Stimulated activated CD8-positive, alpha-beta memory T cell treated with anti-CD3 and anti-CD28 coated beads, Interleukin-4, amount 100 ng/mL, for 4 hours (primary cell): ENCODE results near the gene CDH4.

Experiments used
- DNase-seq, 2 donors: peaks; one replicate each; pipeline ENCODE4 v3.0.0-alpha.2; 2020; ENCODE audit warnings: low read depth in 2 of 2, low spot score in 1 of 2

Gene CDH4

GRCh38 chr20:61280217-61280980 is 28.3 kb downstream of the CDH4 start:
- DNase-seq: no peak

- no peak for DNase-seq
These were observed 29.3 kb downstream of the CDH4 start for GRCh38 chr20:61281286-61281795.

DNA sequence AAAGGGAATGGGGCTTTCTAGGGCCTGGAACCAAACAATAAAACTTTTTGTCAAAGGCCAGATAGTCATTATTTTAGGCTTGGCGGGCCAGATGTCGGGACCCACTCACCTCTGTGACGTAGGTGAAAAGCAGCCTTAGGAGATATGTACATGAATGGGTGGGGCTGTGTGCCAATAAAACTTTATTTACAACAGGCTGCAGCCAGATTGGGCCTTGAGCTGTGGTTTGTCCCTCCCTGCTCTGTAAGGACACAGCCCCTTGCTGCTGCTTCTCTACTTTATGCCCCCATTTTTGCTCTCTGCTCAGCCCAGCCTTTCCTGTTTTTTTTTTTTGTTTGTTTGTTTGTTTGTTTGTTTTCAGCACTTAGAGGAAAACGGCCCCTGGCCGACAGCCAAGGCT is 32.7 kb downstream of the CDH4 start:
- no peak for DNase-seq

DNA sequence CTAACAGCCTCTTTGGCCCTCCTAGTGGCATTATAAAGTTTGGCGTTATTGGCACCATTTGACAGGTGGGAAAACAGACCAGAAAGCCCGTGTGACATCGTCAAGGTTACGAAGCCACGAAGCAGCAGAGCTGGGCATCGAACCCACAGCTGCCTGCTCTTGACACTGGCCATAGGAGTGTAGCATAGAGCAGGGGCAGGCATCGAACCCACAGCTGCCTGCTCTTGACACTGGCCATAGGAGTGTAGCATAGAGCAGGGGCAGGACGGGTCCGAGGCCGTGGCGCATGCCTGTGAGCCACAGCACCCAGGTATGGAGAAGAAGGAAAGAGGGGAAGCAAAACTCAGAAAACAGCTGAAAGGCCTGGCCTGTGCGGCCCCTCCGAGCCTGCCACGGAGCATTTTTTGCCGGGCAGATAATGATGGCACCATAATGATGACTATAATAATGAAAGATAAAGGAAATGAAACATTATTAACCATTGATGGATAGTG is 33.1 kb downstream of the CDH4 start:
- DNase-seq: no peak

DNA sequence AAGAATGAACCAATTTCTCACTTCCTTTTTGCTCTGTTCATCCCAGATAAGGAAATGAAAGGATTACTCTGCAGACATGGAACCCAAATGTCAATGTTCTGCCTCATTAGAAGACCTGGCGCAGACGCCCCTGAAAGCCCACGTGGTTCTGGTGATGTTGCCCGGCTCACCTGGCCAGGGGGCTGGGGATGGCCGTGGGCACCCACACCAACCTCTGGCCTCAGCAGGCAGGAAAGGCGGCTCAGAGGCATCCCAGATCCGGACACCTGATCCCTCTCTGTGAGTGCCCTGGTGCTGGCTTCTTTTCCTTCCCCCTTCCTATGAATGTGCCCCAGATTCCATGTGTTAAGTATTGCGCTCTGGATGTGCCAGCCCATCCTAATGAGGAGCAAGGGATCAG is 33.6 kb downstream of the CDH4 start:
- DNase-seq: no peak

DNA sequence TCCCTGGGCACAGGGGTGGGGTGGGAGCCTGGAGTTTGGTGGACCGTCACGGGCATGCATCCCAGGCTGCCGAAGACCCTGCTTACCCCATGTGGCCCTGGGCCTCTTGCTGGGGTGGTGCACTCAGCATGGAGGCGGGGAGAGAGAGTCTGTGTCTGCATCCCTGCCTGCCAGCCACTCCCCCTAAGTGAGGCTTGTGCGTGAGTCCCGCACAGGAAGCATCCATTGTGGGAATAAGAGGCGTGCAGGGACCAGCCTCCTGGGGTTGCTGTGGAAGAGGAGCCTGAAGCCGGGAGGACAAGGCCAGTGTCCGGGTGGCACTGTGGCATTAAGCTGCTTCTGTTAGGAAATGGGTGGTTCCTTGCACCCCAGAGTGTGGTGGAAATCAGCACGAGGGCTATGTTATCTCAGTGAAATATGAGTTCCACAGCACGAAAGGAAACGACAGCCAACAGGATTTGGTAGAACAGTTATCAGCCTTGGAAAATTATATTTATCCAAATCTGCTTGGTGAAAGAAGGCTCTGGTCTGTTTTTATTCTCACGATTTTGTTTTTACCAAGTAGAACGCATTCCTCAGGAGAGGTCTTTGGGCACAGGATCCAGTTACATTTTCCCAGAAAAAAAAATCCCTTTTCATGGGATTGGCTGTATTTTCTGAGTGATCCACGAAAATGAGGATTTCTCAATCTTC is 35.7 kb downstream of the CDH4 start:
- DNase-seq: no peak

- no peak for DNase-seq
These were observed 36.3 kb downstream of the CDH4 start for GRCh38 chr20:61288331-61288784.

- no peak for DNase-seq
These were observed 37.1 kb downstream of the CDH4 start for GRCh38 chr20:61289166-61289565.

GRCh38 chr20:61290721-61291120 is 38.7 kb downstream of the CDH4 start:
- no peak for DNase-seq

DNA sequence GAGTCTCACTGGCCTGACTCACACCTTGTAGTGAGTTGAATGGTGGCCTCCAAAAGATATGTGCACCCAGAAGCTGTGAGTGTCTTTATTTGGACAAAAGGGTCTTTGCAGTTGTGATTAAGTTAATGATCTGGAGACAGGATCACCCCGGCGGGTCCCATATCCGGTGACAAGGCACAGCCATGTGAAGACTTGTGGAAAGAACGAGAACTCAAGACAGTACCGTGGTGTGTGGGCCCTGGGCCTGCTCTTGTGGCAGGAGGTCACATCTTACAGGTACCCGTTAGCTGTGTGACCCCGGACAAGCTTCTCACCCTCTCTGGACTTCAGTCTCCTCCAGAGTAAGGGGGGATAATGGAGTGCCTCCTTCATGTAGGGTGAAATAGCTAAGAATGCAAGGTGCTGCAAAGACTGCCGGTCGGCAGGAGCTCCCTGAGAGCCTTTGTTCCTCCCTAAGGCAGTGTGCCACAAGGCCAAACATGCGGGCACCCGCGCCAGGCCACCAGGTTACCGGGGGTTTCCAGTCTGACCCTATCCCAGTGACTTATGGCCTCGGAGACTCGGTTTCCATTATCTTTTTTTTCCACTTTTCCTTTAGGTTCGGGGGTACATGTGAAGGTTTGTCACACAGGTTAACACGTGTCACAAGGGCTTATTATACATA is 39.2 kb downstream of the CDH4 start:
- DNase-seq: no peak

GRCh38 chr20:61292391-61292790 is 40.3 kb downstream of the CDH4 start:
- DNase-seq: no peak

DNA sequence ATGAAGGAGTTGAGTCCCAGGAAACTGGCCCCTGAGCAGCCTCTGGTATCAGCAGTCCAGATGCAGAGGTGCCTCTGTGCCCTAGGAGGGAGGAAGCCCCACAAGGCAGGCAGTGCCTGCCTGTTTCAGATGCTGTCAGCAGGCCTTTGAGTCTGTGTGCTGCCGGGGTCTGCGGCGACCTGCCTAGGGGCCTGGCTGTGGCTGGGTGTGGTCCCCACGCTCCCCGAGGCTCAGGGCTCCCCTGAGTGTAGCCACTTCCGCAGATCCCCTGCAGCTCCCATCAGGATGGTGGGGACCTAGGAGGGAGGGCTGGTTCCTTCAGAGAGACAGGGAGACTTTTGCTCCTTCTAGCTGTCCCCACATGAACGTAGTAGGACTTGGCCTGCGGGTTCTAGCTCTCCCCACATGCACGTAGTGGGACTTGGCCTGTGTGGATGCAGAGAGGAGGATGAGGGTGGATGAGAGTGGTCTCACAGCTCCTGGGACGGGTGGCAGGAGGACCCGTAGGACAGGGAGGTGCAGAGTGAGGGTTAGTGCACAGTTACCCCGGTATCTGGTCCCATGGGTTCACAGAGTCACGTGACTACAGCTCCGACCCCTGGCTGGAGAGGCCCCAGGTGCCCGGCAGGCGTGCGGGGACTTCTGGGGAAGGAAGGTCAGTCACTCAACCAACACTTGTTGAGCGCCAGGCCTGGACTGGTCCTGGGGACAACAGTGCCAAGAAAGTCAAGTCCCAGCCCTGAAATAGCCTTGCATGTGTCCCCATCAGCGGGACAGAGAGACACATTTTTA is 41.0 kb downstream of the CDH4 start:
- DNase-seq: no peak

- DNase-seq: no peak
These were observed 41.9 kb downstream of the CDH4 start for GRCh38 chr20:61293951-61294350.

GRCh38 chr20:61295249-61295648 is 43.2 kb downstream of the CDH4 start:
- DNase-seq: no peak

- DNase-seq: no peak
These were observed 43.9 kb downstream of the CDH4 start for GRCh38 chr20:61295682-61296628.

- no peak for DNase-seq
These were observed 44.6 kb downstream of the CDH4 start for GRCh38 chr20:61296629-61297019.

DNA sequence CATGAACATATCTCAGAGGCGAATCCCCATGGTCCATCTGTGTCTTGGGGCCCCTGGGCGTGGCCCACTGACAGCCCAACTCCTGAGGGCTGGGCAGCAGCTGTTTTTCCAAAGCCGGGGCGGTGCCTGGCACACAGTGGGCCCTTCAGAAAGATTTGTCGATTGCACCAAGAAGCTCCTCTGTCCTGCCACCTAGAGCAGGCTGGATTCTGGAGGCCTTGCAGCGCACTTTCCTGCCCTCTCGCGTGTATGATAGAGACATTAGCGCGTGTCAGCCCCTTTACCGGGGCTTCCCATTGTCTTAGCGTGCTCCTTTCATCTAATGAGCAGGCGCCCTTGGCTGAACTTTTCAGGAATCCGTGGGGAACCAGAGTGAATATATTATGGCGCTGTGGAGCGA is 45.4 kb downstream of the CDH4 start:
- DNase-seq: no peak

DNA sequence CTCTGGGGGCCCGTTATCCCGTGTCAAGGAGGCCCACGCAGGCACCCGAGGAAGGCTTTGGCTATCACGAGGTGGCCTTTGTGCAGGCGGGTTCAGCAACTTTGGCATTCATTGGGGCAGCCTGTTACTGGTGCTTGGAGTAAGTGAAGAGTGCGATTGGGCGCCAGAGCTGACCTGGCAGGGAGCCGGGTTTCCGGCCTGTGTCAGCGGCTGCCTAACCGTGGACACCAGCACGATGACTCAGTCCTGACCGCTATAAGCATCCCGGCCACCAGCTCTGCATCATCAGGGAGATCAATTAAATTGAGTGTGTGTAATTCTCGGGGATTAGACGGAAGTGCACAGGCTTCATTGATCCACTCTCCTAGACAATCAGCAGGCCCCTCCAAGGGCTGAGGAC is 45.9 kb downstream of the CDH4 start:
- no peak for DNase-seq

DNA sequence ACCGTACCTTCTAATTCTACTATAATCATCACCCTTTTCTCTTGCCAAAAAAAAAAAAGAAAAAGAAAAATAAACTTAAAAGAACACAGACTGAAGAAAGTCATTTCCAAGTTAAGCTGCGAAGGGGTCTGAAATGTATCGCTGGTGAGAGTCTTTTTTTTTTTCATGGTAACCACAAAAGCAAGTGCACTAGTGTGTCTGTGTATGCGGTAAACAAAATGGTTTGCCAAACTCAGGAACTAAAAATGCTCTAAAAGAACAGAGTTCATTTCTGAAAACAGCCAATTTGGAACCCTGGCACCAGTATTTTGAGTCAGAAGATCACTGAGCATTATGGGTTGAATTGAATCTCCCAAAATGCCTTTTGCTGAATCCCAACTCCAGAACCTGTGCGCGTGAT is 46.6 kb downstream of the CDH4 start:
- no peak for DNase-seq

DNA sequence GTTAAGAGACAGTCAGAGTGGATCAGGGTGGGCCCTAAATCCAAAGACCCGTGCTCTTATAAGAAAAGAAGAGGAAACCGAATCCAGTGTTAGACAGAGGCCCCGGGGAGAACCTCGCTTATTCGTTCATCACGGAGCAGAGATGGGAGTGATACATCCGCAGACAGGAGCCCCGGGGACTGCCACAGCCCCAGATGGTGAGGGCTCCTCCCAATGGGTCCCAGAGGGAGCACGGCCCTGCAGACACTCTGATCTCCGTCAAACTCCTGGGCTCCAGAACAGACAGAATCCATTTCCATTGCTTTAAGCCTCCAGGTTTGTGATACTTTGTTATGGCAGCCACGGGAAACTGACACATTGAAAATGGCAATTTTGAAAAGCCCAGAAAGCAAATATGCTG is 47.0 kb downstream of the CDH4 start:
- DNase-seq: no peak
